ENCODE measurements around the gene SRRT. TPM values are rescaled to one million over a fixed set of nuclear protein-coding genes. Genes with fewer than 3 reads are reported as not detected.
"Not testable (repeated sequence)": the region's sequence is repeated elsewhere in the genome, so short reads cannot be mapped to it uniquely, and the experiment has no call there.

Gene SRRT
- total RNA-seq, 1 donor from 2014 or later: 25.1 TPM

- Histone ChIP-seq H3K27me3 (ENCODE audit: control insufficient read depth in 3 of 3, insufficient read depth in 3 of 3, low read length in 3 of 3) (no peaks in the 10 kb centered on the region), H3K27ac (ENCODE audit: low read depth, low read length) (no peak overlapping the region), H3K9ac (ENCODE audit: low read depth in 1 of 3, low read length in 3 of 3) (no peak overlapping the region), H3K9me3 (ENCODE audit: control insufficient read depth in 3 of 3, low read length in 3 of 3) (no peaks in the 10 kb centered on the region), H3K4me1 (ENCODE audit: control insufficient read depth in 3 of 3, insufficient read depth in 3 of 3, low read length in 3 of 3) (peaks cover 0 to 5% (median 2%) of the 10 kb centered on the region in 3 donors), H3K4me3 (ENCODE audit: low read length in 3 of 3) (no peak overlapping the region), H3K36me3 (ENCODE audit: control insufficient read depth in 3 of 3, insufficient read depth in 3 of 3, low read length in 3 of 3) (no peaks in the 10 kb centered on the region)
Measured at GRCh38 chr7:100901921-100902332, 27.0 kb downstream of the SRRT start.

DNA sequence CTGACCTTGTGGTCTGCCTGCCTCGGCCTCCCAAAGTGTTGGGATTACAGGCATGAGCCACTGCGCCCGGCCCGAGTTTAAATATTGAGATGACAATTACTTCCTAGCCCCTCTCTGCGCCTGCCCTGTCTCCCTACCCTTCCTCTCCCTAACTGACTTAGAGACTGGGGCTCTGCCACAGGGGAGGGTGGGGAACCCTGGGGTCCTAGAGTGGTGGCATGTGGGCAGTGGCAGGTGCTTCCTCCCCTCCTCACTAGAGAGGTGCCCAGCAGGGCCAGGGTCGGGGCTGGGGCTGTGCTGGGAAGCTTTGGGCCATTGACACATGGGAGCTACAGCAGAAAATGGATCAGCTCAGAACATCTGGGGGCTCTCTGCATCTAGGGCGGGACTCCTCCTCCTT is 27.7 kb downstream of the SRRT start:
- Histone ChIP-seq H3K36me3 (ENCODE audit: control insufficient read depth in 3 of 3, insufficient read depth in 3 of 3, low read length in 3 of 3) (no peaks in the 10 kb centered on the region), H3K9me3 (ENCODE audit: control insufficient read depth in 3 of 3, low read length in 3 of 3) (no peaks in the 10 kb centered on the region), H3K9ac (ENCODE audit: low read depth in 1 of 3, low read length in 3 of 3) (no peak overlapping the region), H3K27me3 (ENCODE audit: control insufficient read depth in 3 of 3, insufficient read depth in 3 of 3, low read length in 3 of 3) (no peaks in the 10 kb centered on the region), H3K4me1 (ENCODE audit: control insufficient read depth in 3 of 3, insufficient read depth in 3 of 3, low read length in 3 of 3) (peaks cover 0 to 5% (median 2%) of the 10 kb centered on the region in 3 donors), H3K27ac (ENCODE audit: low read depth, low read length) (no peak overlapping the region), H3K4me3 (ENCODE audit: low read length in 3 of 3) (no peak overlapping the region)

GRCh38 chr7:100908512-100908911 is 33.6 kb downstream of the SRRT start:
- Histone ChIP-seq H3K4me3 (ENCODE audit: low read length in 3 of 3) (no peak overlapping the region), H3K9me3 (ENCODE audit: control insufficient read depth in 3 of 3, low read length in 3 of 3) (peaks cover 0 to 4% (median 0%) of the 10 kb centered on the region in 3 donors), H3K27me3 (ENCODE audit: control insufficient read depth in 3 of 3, insufficient read depth in 3 of 3, low read length in 3 of 3) (no peaks in the 10 kb centered on the region), H3K36me3 (ENCODE audit: control insufficient read depth in 3 of 3, insufficient read depth in 3 of 3, low read length in 3 of 3) (no peaks in the 10 kb centered on the region), H3K9ac (ENCODE audit: low read depth in 1 of 3, low read length in 3 of 3) (no peak overlapping the region), H3K4me1 (ENCODE audit: control insufficient read depth in 3 of 3, insufficient read depth in 3 of 3, low read length in 3 of 3) (no peaks in the 10 kb centered on the region), H3K27ac (ENCODE audit: low read depth, low read length) (no peak overlapping the region)

DNA sequence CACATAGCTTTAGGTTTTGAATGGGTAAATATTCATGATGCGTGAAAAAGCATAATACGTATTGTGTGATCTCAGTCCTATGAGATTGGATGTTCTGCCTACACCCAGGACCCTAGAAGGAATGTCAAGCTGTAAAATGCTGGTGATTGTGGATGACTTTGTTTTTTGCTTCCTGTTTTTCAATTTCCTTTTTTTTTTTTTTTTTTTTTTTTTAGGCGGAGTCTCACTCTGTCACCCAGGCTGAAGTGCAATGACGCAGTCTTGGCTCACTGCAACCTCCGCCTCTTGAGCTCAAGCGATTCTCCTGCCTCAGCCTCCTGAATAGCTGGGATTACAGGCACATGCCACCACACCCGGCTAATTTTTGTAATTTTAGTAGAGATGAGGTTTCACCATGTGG is 35.5 kb downstream of the SRRT start:
- H3K4me3 ChIP-seq (ENCODE audit: low read length in 3 of 3); H3K9me3 ChIP-seq (ENCODE audit: control insufficient read depth in 3 of 3, low read length in 3 of 3); H3K36me3 ChIP-seq (ENCODE audit: control insufficient read depth in 3 of 3, insufficient read depth in 3 of 3, low read length in 3 of 3); H3K4me1 ChIP-seq (ENCODE audit: control insufficient read depth in 3 of 3, insufficient read depth in 3 of 3, low read length in 3 of 3); H3K27ac ChIP-seq (ENCODE audit: low read depth, low read length); H3K27me3 ChIP-seq (ENCODE audit: control insufficient read depth in 3 of 3, insufficient read depth in 3 of 3, low read length in 3 of 3); H3K9ac ChIP-seq (ENCODE audit: low read depth in 1 of 3, low read length in 3 of 3): not testable (repeated sequence)

- no peak overlapping the region for H3K9ac ChIP-seq (ENCODE audit: low read depth in 1 of 3, low read length in 3 of 3)
- no peak overlapping the region for H3K4me3 ChIP-seq (ENCODE audit: low read length in 3 of 3)
- peaks cover 0 to 4% (median 0%) of the 10 kb centered on the region in 3 donors for H3K9me3 ChIP-seq (ENCODE audit: control insufficient read depth in 3 of 3, low read length in 3 of 3)
- no peaks in the 10 kb centered on the region for H3K27me3 ChIP-seq (ENCODE audit: control insufficient read depth in 3 of 3, insufficient read depth in 3 of 3, low read length in 3 of 3)
- H3K4me1 ChIP-seq (ENCODE audit: control insufficient read depth in 3 of 3, insufficient read depth in 3 of 3, low read length in 3 of 3): peaks cover 0 to 3% (median 2%) of the 10 kb centered on the region in 3 donors
- H3K36me3 ChIP-seq (ENCODE audit: control insufficient read depth in 3 of 3, insufficient read depth in 3 of 3, low read length in 3 of 3): no peaks in the 10 kb centered on the region
- H3K27ac ChIP-seq (ENCODE audit: low read depth, low read length): no peak overlapping the region
Measured at GRCh38 chr7:100911484-100911883, 36.6 kb downstream of the SRRT start.

- Histone ChIP-seq H3K4me1 (ENCODE audit: control insufficient read depth in 3 of 3, insufficient read depth in 3 of 3, low read length in 3 of 3) (peaks cover 0 to 3% (median 2%) of the 10 kb centered on the region in 3 donors), H3K36me3 (ENCODE audit: control insufficient read depth in 3 of 3, insufficient read depth in 3 of 3, low read length in 3 of 3) (no peaks in the 10 kb centered on the region), H3K9me3 (ENCODE audit: control insufficient read depth in 3 of 3, low read length in 3 of 3) (no peaks in the 10 kb centered on the region), H3K27ac (ENCODE audit: low read depth, low read length) (no peak overlapping the region), H3K9ac (ENCODE audit: low read depth in 1 of 3, low read length in 3 of 3) (no peak overlapping the region), H3K27me3 (ENCODE audit: control insufficient read depth in 3 of 3, insufficient read depth in 3 of 3, low read length in 3 of 3) (no peaks in the 10 kb centered on the region), H3K4me3 (ENCODE audit: low read length in 3 of 3) (no peak overlapping the region)
Measured at GRCh38 chr7:100914208-100914878, 39.4 kb downstream of the SRRT start.

DNA sequence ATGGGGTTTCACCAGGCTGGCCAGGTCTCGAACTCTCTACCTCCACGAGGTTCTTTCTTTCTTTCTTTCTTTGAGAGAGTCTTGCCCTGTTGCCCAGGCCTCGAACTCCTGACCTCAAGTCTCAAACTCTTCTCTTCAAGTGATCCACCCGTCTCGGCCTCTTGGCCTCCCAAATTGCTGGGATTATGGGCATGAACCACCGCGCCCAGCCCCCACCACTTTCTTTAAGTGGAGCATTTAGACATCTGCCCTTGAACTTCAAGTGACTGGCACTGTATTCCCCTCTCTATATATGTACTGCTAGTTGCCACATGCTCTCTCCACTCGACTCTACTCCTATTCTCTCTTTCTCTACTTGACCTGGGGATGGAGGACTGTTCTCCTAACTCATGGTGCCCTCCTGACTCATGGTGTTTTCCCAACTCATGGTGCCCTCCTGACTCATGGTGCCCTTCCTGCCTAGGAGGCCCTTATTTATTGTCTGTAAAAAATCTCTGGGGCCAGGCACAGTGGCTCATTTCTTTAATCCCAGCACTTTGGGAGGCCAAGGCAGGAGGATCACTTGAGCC is 40.1 kb downstream of the SRRT start:
- H3K4me1 ChIP-seq (ENCODE audit: control insufficient read depth in 3 of 3, insufficient read depth in 3 of 3, low read length in 3 of 3): peaks cover 0 to 3% (median 2%) of the 10 kb centered on the region in 3 donors
- no peak overlapping the region for H3K27ac ChIP-seq (ENCODE audit: low read depth, low read length)
- H3K9me3 ChIP-seq (ENCODE audit: control insufficient read depth in 3 of 3, low read length in 3 of 3): no peaks in the 10 kb centered on the region
- no peak overlapping the region for H3K4me3 ChIP-seq (ENCODE audit: low read length in 3 of 3)
- H3K27me3 ChIP-seq (ENCODE audit: control insufficient read depth in 3 of 3, insufficient read depth in 3 of 3, low read length in 3 of 3): no peaks in the 10 kb centered on the region
- H3K36me3 ChIP-seq (ENCODE audit: control insufficient read depth in 3 of 3, insufficient read depth in 3 of 3, low read length in 3 of 3): no peaks in the 10 kb centered on the region
- H3K9ac ChIP-seq (ENCODE audit: low read depth in 1 of 3, low read length in 3 of 3): no peak overlapping the region

DNA sequence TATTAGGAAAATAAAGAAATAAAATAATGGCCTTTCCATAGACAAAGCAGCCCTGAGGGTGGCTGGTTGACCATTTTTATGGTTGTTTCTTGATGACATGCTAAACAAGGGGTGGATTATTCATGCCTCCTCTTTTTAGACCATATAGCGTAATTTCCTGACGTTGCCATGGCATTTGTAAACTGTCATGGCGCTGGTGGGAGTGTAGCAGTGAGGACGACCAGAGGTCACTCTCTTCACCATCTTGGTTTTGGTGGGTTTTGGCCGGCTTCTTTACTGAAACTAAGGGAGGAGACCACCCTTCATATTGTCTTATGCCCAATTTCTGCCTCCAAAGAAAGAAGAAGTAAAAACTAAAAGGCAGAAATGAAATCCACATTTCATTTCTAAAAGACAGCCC is 44.4 kb downstream of the SRRT start:
- not testable (repeated sequence) for H3K9ac ChIP-seq (ENCODE audit: low read depth in 1 of 3, low read length in 3 of 3); H3K4me3 ChIP-seq (ENCODE audit: low read length in 3 of 3); H3K36me3 ChIP-seq (ENCODE audit: control insufficient read depth in 3 of 3, insufficient read depth in 3 of 3, low read length in 3 of 3); H3K27ac ChIP-seq (ENCODE audit: low read depth, low read length); H3K9me3 ChIP-seq (ENCODE audit: control insufficient read depth in 3 of 3, low read length in 3 of 3); H3K4me1 ChIP-seq (ENCODE audit: control insufficient read depth in 3 of 3, insufficient read depth in 3 of 3, low read length in 3 of 3); H3K27me3 ChIP-seq (ENCODE audit: control insufficient read depth in 3 of 3, insufficient read depth in 3 of 3, low read length in 3 of 3)

DNA sequence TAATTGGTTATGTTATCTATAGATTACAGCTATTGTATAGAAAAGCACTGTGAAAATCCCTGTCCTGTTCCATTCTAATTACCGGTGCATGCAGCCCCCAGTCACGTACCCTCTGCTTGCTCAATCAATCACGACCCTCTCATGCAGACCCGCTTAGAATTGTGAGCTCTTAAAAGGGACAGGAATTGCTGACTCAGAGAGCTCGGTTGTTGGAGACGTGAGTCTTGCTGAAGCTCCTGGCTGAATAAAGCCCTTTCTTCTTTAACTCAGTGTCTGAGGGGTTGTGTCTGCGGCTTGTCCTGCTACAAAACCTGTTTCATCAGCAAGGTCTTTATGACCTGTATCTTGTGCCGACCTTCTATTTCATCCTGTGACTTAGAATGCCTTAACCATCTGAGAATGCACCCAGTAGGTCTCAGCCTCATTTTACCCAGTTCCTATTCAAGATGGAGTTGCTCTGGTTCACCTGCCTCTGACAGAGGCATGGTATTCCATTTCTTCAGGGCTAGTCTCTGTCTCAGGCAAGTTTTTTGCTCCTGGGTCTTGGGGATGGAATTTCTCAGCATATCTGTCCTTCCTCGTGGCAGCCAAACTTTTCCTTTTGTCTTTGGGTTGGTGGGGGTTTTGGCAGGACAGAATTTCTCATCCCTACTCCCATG is 45.0 kb downstream of the SRRT start:
- H3K9ac ChIP-seq (ENCODE audit: low read depth in 1 of 3, low read length in 3 of 3); H3K27me3 ChIP-seq (ENCODE audit: control insufficient read depth in 3 of 3, insufficient read depth in 3 of 3, low read length in 3 of 3); H3K4me3 ChIP-seq (ENCODE audit: low read length in 3 of 3); H3K4me1 ChIP-seq (ENCODE audit: control insufficient read depth in 3 of 3, insufficient read depth in 3 of 3, low read length in 3 of 3); H3K9me3 ChIP-seq (ENCODE audit: control insufficient read depth in 3 of 3, low read length in 3 of 3); H3K27ac ChIP-seq (ENCODE audit: low read depth, low read length); H3K36me3 ChIP-seq (ENCODE audit: control insufficient read depth in 3 of 3, insufficient read depth in 3 of 3, low read length in 3 of 3): not testable (repeated sequence)

GRCh38 chr7:100921039-100921438 is 46.1 kb downstream of the SRRT start:
- H3K27me3 ChIP-seq (ENCODE audit: control insufficient read depth in 3 of 3, insufficient read depth in 3 of 3, low read length in 3 of 3): no peaks in the 10 kb centered on the region
- peaks cover 0 to 3% (median 2%) of the 10 kb centered on the region in 3 donors for H3K4me1 ChIP-seq (ENCODE audit: control insufficient read depth in 3 of 3, insufficient read depth in 3 of 3, low read length in 3 of 3)
- no peak overlapping the region for H3K9ac ChIP-seq (ENCODE audit: low read depth in 1 of 3, low read length in 3 of 3)
- no peaks in the 10 kb centered on the region for H3K36me3 ChIP-seq (ENCODE audit: control insufficient read depth in 3 of 3, insufficient read depth in 3 of 3, low read length in 3 of 3)
- no peaks in the 10 kb centered on the region for H3K9me3 ChIP-seq (ENCODE audit: control insufficient read depth in 3 of 3, low read length in 3 of 3)
- H3K4me3 ChIP-seq (ENCODE audit: low read length in 3 of 3): no peak overlapping the region
- no peak overlapping the region for H3K27ac ChIP-seq (ENCODE audit: low read depth, low read length)
